Liver (tissue), 3 donors: ENCODE measurements around the gene SLC22A3.

Source experiments
- EGR1 ChIP-seq, 2 donors: IDR thresholded peaks; 2 replicates each; pipeline ENCODE4 v1.6.1; 2016 to 2018; ENCODE audit warnings: antibody characterized with exemption in 2 of 2, low read depth in 2 of 2
- FOXA1 ChIP-seq: IDR thresholded peaks from 2 replicates; pipeline ENCODE4 v1.6.1; 2016; ENCODE audit warnings: antibody characterized with exemption
- GABPA ChIP-seq, 2 donors: IDR thresholded peaks in 1 of 2; conservative IDR thresholded peaks in 1 of 2; 2 replicates each; pipeline ENCODE4 v1.6.1; 2016; ENCODE audit warnings: antibody characterized with exemption in 2 of 2, mild to moderate bottlenecking in 1 of 2, moderate library complexity in 1 of 2
- JUND ChIP-seq, 2 donors: IDR thresholded peaks; 2 replicates each; pipeline ENCODE4 v1.6.1; 2016; ENCODE audit warnings: antibody characterized with exemption in 2 of 2
- RAD21 ChIP-seq, 2 donors: IDR thresholded peaks; 2 replicates each; pipeline ENCODE4 v1.6.1; 2016; ENCODE audit warnings: antibody characterized with exemption in 2 of 2, mild to moderate bottlenecking in 2 of 2
- RXRA ChIP-seq, 2 donors: IDR thresholded peaks; 2 replicates each; pipeline ENCODE4 v1.6.1; 2017 to 2018; ENCODE audit warnings: antibody characterized with exemption in 2 of 2, mild to moderate bottlenecking in 1 of 2
- SP1 ChIP-seq: IDR thresholded peaks from 2 replicates; pipeline ENCODE4 v1.6.1; 2018; ENCODE audit warnings: antibody characterized with exemption, mild to moderate bottlenecking
- TAF1 ChIP-seq: conservative IDR thresholded peaks from 2 replicates; pipeline ENCODE4 v1.6.1; 2016; ENCODE audit warnings: antibody characterized with exemption, mild to moderate bottlenecking
- YY1 ChIP-seq: IDR thresholded peaks from 2 replicates; pipeline ENCODE4 v1.6.1; 2016; ENCODE audit warnings: antibody characterized with exemption, mild to moderate bottlenecking
- ZBTB33 ChIP-seq: IDR thresholded peaks from 2 replicates; pipeline ENCODE4 v1.6.1; 2016; ENCODE audit warnings: antibody characterized with exemption
- TF ChIP-seq, protein P1 (sequence below): IDR thresholded peaks from 2 replicates; pipeline ENCODE4 v1.6.1; 2016; ENCODE audit warnings: antibody characterized with exemption
- TF ChIP-seq, protein P2 (sequence below): fragments of 150-350 bp; IDR thresholded peaks from 2 replicates; pipeline ENCODE4 v1.5.1; 2017; ENCODE audit warnings: improper control_type of control experiment, low read depth, low read length; ENCODE audit not compliant: missing input control
- TF ChIP-seq, protein P3 (sequence below): IDR thresholded peaks from 2 replicates; pipeline ENCODE4 v1.6.1; 2016; ENCODE audit warnings: antibody characterized with exemption
- TF ChIP-seq, protein P4 (sequence below): IDR thresholded peaks from 2 replicates; pipeline ENCODE4 v1.6.1; 2016; ENCODE audit warnings: antibody characterized with exemption, mild to moderate bottlenecking
- donor health status: healthy.
- donor health status: healthy.

DNA sequence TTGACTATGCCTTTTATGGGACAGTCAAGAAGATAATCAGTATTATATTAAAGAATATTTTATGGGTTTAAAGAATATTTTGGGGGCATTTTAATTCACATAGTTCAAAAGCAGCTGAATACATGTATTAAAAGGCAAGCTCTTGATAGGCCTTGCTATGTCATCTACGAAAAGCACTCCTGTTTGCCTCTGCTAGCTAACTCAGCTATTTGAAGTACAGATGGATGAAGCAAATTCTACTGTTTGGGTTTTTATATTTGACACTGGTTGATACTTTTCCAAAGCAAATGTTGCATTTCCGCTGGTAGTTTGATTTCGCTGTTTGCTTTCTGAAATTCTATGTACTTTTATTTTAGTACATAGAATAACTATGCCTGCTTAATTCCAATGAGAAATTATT is 47.0 kb downstream of the SLC22A3 start:
- TF ChIP-seq FOXA1: no peak
- TF ChIP-seq, protein P1, sequence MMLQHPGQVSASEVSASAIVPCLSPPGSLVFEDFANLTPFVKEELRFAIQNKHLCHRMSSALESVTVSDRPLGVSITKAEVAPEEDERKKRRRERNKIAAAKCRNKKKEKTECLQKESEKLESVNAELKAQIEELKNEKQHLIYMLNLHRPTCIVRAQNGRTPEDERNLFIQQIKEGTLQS: no peak
- TF ChIP-seq, protein P2, sequence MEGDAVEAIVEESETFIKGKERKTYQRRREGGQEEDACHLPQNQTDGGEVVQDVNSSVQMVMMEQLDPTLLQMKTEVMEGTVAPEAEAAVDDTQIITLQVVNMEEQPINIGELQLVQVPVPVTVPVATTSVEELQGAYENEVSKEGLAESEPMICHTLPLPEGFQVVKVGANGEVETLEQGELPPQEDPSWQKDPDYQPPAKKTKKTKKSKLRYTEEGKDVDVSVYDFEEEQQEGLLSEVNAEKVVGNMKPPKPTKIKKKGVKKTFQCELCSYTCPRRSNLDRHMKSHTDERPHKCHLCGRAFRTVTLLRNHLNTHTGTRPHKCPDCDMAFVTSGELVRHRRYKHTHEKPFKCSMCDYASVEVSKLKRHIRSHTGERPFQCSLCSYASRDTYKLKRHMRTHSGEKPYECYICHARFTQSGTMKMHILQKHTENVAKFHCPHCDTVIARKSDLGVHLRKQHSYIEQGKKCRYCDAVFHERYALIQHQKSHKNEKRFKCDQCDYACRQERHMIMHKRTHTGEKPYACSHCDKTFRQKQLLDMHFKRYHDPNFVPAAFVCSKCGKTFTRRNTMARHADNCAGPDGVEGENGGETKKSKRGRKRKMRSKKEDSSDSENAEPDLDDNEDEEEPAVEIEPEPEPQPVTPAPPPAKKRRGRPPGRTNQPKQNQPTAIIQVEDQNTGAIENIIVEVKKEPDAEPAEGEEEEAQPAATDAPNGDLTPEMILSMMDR: no peak
- TF ChIP-seq, protein P3, sequence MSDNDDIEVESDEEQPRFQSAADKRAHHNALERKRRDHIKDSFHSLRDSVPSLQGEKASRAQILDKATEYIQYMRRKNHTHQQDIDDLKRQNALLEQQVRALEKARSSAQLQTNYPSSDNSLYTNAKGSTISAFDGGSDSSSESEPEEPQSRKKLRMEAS: no peak
- TF ChIP-seq JUND (IDR thresholded peaks at IDR 0.05): no peak
- peak; percentile 16 for TF ChIP-seq SP1
- TF ChIP-seq, protein P4, sequence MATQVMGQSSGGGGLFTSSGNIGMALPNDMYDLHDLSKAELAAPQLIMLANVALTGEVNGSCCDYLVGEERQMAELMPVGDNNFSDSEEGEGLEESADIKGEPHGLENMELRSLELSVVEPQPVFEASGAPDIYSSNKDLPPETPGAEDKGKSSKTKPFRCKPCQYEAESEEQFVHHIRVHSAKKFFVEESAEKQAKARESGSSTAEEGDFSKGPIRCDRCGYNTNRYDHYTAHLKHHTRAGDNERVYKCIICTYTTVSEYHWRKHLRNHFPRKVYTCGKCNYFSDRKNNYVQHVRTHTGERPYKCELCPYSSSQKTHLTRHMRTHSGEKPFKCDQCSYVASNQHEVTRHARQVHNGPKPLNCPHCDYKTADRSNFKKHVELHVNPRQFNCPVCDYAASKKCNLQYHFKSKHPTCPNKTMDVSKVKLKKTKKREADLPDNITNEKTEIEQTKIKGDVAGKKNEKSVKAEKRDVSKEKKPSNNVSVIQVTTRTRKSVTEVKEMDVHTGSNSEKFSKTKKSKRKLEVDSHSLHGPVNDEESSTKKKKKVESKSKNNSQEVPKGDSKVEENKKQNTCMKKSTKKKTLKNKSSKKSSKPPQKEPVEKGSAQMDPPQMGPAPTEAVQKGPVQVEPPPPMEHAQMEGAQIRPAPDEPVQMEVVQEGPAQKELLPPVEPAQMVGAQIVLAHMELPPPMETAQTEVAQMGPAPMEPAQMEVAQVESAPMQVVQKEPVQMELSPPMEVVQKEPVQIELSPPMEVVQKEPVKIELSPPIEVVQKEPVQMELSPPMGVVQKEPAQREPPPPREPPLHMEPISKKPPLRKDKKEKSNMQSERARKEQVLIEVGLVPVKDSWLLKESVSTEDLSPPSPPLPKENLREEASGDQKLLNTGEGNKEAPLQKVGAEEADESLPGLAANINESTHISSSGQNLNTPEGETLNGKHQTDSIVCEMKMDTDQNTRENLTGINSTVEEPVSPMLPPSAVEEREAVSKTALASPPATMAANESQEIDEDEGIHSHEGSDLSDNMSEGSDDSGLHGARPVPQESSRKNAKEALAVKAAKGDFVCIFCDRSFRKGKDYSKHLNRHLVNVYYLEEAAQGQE: no peak
- no peak for TF ChIP-seq RAD21 (IDR thresholded peaks at IDR 0.05)
- TF ChIP-seq RXRA (IDR thresholded peaks at IDR 0.05): peak in 1 of 2 donors; percentile 16
- no peak for TF ChIP-seq TAF1
- TF ChIP-seq ZBTB33: no peak
- TF ChIP-seq YY1: no peak
- no peak for TF ChIP-seq GABPA (IDR thresholded peaks at IDR 0.05 in 1 of 2, conservative IDR thresholded peaks at IDR 0.05 in 1 of 2)
- no peak for TF ChIP-seq EGR1 (IDR thresholded peaks at IDR 0.05; ENCODE audit: low read depth in 2 of 2)
